Muscle layer of duodenum (tissue), 2 donors: ENCODE results near the gene MRPL20.

ENCODE experiments used
- H3K27ac ChIP-seq: one replicate; pipeline ENCODE4 v1.7.0; 2013; ENCODE audit warnings: mild to moderate bottlenecking, low read length
- H3K27me3 ChIP-seq: one replicate; pipeline ENCODE4 v1.7.0; 2013; ENCODE audit warnings: low read depth, mild to moderate bottlenecking, control low read depth, low read length
- H3K36me3 ChIP-seq, 2 donors: one replicate each; pipeline ENCODE4 v1.7.0; 2013; ENCODE audit warnings: low read length in 2 of 2, control low read depth in 1 of 2, mild to moderate bottlenecking in 1 of 2; ENCODE audit not compliant: insufficient read depth in 2 of 2, control insufficient read depth in 1 of 2
- H3K4me1 ChIP-seq, 2 donors: one replicate each; pipeline ENCODE4 v1.7.0; 2013; ENCODE audit warnings: low read length in 2 of 2, mild to moderate bottlenecking in 2 of 2, control low read depth in 1 of 2, moderate library complexity in 1 of 2; ENCODE audit not compliant: insufficient read depth in 2 of 2, control insufficient read depth in 1 of 2
- H3K4me3 ChIP-seq, 2 donors: one replicate each; pipeline ENCODE4 v1.7.0; 2013; ENCODE audit warnings: low read length in 2 of 2, low read depth in 1 of 2, mild to moderate bottlenecking in 1 of 2
- H3K9me3 ChIP-seq, 2 donors: one replicate each; pipeline ENCODE4 v1.7.0; 2013; ENCODE audit warnings: low read length in 2 of 2, control low read depth in 1 of 2, mild to moderate bottlenecking in 1 of 2; ENCODE audit not compliant: control insufficient read depth in 1 of 2
- donor health status: healthy.

The MRPL20 gene

GRCh38 chr1:1356166-1356795 is 50.8 kb downstream of the MRPL20 start:
- H3K9me3 ChIP-seq: no peaks in the 10 kb centered on the region
- H3K27me3 ChIP-seq: peaks cover 7% of the 10 kb centered on the region
- H3K4me1 ChIP-seq: peaks cover 6 to 78% of the 10 kb centered on the region in 2 donors
- peak overlapping the region; percentile 56 to 72 for H3K4me3 ChIP-seq
- peaks cover 0 to 9% of the 10 kb centered on the region in 2 donors for H3K36me3 ChIP-seq
- H3K27ac ChIP-seq: no peak overlapping the region

- Histone ChIP-seq H3K36me3 (peaks cover 0 to 9% of the 10 kb centered on the region in 2 donors), H3K9me3 (no peaks in the 10 kb centered on the region), H3K4me1 (peaks cover 0 to 72% of the 10 kb centered on the region in 2 donors), H3K27me3 (peaks cover 7% of the 10 kb centered on the region), H3K27ac (no peak overlapping the region), H3K4me3 (peak overlapping the region in 1 of 2 donors; percentile 40)
Measured at GRCh38 chr1:1355416-1355815, 51.7 kb downstream of the MRPL20 start.

- H3K27me3 ChIP-seq: peaks cover 7% of the 10 kb centered on the region
Measured at GRCh38 chr1:1354271-1355247, 52.5 kb downstream of the MRPL20 start.

GRCh38 chr1:1353389-1354151 is 53.5 kb downstream of the MRPL20 start:
- Histone ChIP-seq H3K9me3 (no peaks in the 10 kb centered on the region), H3K27me3 (peaks cover 7% of the 10 kb centered on the region), H3K27ac (no peak overlapping the region), H3K36me3 (peaks cover 0 to 9% of the 10 kb centered on the region in 2 donors), H3K4me1 (peaks cover 0 to 57% of the 10 kb centered on the region in 2 donors), H3K4me3 (no peak overlapping the region)

More at GRCh38 chr1:1354271-1355247, 52.5 kb downstream of the MRPL20 start:
- Histone ChIP-seq H3K36me3 (peaks cover 0 to 9% of the 10 kb centered on the region in 2 donors), H3K9me3 (no peaks in the 10 kb centered on the region), H3K27ac (no peak overlapping the region), H3K4me1 (peaks cover 0 to 65% of the 10 kb centered on the region in 2 donors), H3K4me3 (no peak overlapping the region)

GRCh38 chr1:1352786-1353388 is 54.2 kb downstream of the MRPL20 start:
- Histone ChIP-seq H3K36me3 (peaks cover 0 to 9% of the 10 kb centered on the region in 2 donors), H3K27ac (no peak overlapping the region), H3K27me3 (peaks cover 7% of the 10 kb centered on the region), H3K9me3 (no peaks in the 10 kb centered on the region), H3K4me1 (peaks cover 0 to 60% of the 10 kb centered on the region in 2 donors), H3K4me3 (no peak overlapping the region)
